Mammary epithelial cell (primary cell): ENCODE measurements around the gene CLTCL1.

ENCODE experiments used
- CTCF ChIP-seq, 2 donors: IDR thresholded peaks in 1 of 2; conservative IDR thresholded peaks in 1 of 2; 2 replicates each; pipeline ENCODE4 v1.5.1; 2011 to 2012; ENCODE audit warnings: inconsistent platforms in 2 of 2, low read length in 2 of 2, mild to moderate bottlenecking in 2 of 2, control low read depth in 1 of 2, low read depth in 1 of 2; ENCODE audit not compliant: insufficient read depth in 1 of 2; ENCODE audit errors: extremely low read depth in 1 of 2
- EZH2 ChIP-seq: IDR thresholded peaks from 2 replicates; pipeline ENCODE4 v1.6.1; 2012; ENCODE audit warnings: low read length, inconsistent platforms, borderline replicate concordance

GRCh38 chr22:19147195-19147780 lies 144.2 kb downstream of the CLTCL1 start:
- TF ChIP-seq CTCF (conservative IDR thresholded peaks at IDR 0.05 in 1 of 2, IDR thresholded peaks at IDR 0.05 in 1 of 2; ENCODE audit: extremely low read depth in 1 of 2, insufficient read depth in 1 of 2, low read depth in 1 of 2, low read length in 2 of 2) (no peak), EZH2 (no peak)
